ENCODE results near the gene ABLIM1. TPM values are rescaled to one million over a fixed set of nuclear protein-coding genes. Genes with fewer than 3 reads are reported as not detected.

Gene ABLIM1
- total and polyA plus RNA-seq, 2 donors (not counting 1 experiment from before 2014, with no cell fraction given) = 5.3 to 13.6 TPM

- Histone ChIP-seq H3K79me2 (ENCODE audit: control insufficient read depth, insufficient read depth, low read length) (no peaks in the 10 kb centered on the region), H3K9ac (ENCODE audit: insufficient read depth, low read length) (no peak overlapping the region), H3K27ac (ENCODE audit: insufficient read depth, low read length) (no peak overlapping the region), H3K9me3 (ENCODE audit: control insufficient read depth, insufficient read depth, low read depth, low read length) (no peaks in the 10 kb centered on the region), H3K4me3 (replicated peaks in 1 of 4; ENCODE audit: control extremely low read depth in 1 of 4, insufficient read depth in 1 of 4, low read depth in 3 of 4, low read length in 4 of 4) (no peak overlapping the region), H3K36me3 (ENCODE audit: control insufficient read depth, insufficient read depth, low read length) (no peaks in the 10 kb centered on the region), H2AFZ (ENCODE audit: low read length) (no peak overlapping the region), H4K20me1 (ENCODE audit: control insufficient read depth, extremely low read depth, insufficient read depth, low read length) (no peaks in the 10 kb centered on the region), H3K27me3 (ENCODE audit: control insufficient read depth, insufficient read depth, low read length) (peaks cover 20% of the 10 kb centered on the region), H3K4me2 (ENCODE audit: extremely low read depth, insufficient read depth, low read length) (no peak overlapping the region), H3K4me1 (ENCODE audit: control insufficient read depth, extremely low read depth, insufficient read depth, low read length) (peaks cover 7% of the 10 kb centered on the region)
- DNase-seq (ENCODE audit: low read depth in 2 of 2) = no peak
- TF ChIP-seq EZH2 (IDR thresholded peaks at IDR 0.05; ENCODE audit: low read length, missing control alignments) (no peak), CTCF (conservative IDR thresholded peaks at IDR 0.05 in 1 of 2, IDR thresholded peaks at IDR 0.05 in 1 of 2; ENCODE audit: low read depth in 1 of 2, low read length in 2 of 2) (no peak)
Observed at GRCh38 chr10:114406455-114406854, 251.6 kb downstream of the ABLIM1 start.

DNA sequence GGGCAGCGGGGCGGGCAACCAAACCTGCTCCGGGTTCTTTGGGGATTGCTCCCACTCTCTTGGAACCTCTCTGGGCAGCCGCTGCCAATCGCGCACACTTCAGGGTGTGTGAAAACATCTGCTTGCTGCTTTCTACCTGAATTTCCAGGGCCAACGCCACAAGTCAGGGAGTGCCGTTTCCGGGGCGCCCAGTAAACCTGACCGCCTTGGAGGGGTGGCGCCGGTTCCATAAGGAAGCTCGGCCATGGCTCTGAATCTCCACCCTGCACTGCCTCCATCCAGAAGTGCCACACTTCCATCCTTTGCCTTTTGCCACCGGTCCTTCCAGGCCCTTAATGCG lies 253.1 kb downstream of the ABLIM1 start:
- Histone ChIP-seq H3K4me3 (replicated peaks in 1 of 4; ENCODE audit: control extremely low read depth in 1 of 4, insufficient read depth in 1 of 4, low read depth in 3 of 4, low read length in 4 of 4) (no peak overlapping the region), H3K27ac (ENCODE audit: insufficient read depth, low read length) (no peak overlapping the region), H3K4me1 (ENCODE audit: control insufficient read depth, extremely low read depth, insufficient read depth, low read length) (peaks cover 17% of the 10 kb centered on the region), H3K9ac (ENCODE audit: insufficient read depth, low read length) (no peak overlapping the region), H3K9me3 (ENCODE audit: control insufficient read depth, insufficient read depth, low read depth, low read length) (no peaks in the 10 kb centered on the region), H2AFZ (ENCODE audit: low read length) (no peak overlapping the region), H3K27me3 (ENCODE audit: control insufficient read depth, insufficient read depth, low read length) (peaks cover 20% of the 10 kb centered on the region), H3K4me2 (ENCODE audit: extremely low read depth, insufficient read depth, low read length) (no peak overlapping the region), H4K20me1 (ENCODE audit: control insufficient read depth, extremely low read depth, insufficient read depth, low read length) (no peaks in the 10 kb centered on the region), H3K79me2 (ENCODE audit: control insufficient read depth, insufficient read depth, low read length) (no peaks in the 10 kb centered on the region), H3K36me3 (ENCODE audit: control insufficient read depth, insufficient read depth, low read length) (no peaks in the 10 kb centered on the region)
- DNase-seq (ENCODE audit: low read depth in 2 of 2) = no peak
- TF ChIP-seq EZH2 (IDR thresholded peaks at IDR 0.05; ENCODE audit: low read length, missing control alignments) (no peak), CTCF (conservative IDR thresholded peaks at IDR 0.05 in 1 of 2, IDR thresholded peaks at IDR 0.05 in 1 of 2; ENCODE audit: low read depth in 1 of 2, low read length in 2 of 2) (no peak)

DNA sequence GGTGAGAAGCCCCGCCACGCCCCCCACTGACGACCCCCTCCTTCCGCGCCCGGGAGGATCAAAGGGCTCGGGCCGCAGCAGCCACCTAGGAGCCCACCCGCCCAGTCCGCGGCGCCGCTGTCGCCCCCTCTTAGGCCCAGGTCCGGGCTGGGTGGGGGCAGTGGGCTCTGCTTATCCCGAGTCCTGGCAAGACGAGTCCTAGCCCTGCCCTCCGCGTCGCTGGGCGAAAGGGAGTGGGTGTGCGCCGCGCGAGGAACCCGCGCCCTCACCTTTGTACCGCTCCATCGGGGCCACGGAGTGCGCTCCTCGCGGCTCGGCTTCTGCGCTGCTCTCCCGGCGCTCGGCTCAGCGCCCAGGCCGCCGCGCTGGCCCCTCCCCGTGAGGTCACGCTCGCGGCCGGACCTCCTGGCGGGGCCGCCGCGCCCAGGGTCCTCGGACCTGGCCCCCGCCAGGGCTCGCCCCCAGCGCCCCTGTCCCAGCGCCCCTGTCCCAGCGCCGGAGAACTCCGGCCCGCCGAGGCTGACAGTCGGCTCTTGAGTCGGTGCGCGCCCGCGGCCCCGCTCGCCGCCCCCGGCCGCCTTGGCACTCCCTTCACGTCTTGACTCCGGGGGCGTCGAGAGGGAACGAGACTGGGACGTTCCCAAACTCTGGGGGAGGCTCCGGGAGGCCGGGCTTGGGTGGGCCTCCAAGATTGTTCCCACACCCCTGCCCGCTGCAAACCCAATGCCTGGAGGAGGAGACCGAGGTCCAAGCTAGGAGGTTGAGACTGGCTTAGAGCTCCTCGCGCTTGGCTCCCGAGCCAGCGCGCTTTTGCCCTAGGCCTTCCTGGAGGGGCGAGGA lies 253.7 kb downstream of the ABLIM1 start, which contains the start of gene AFAP1L2:
TSS of gene AFAP1L2 (minus strand) at position 332 of the 840 bp plus-strand sequence. CDS start at position 285, 47 bp downstream.
- Histone ChIP-seq H3K27me3 (ENCODE audit: control insufficient read depth, insufficient read depth, low read length) (peaks cover 20% of the 10 kb centered on the region), H3K4me2 (ENCODE audit: extremely low read depth, insufficient read depth, low read length) (peak within 1 kb of the TSS; percentile 45), H3K4me3 (replicated peaks in 1 of 4; ENCODE audit: control extremely low read depth in 1 of 4, insufficient read depth in 1 of 4, low read depth in 3 of 4, low read length in 4 of 4) (peak within 1 kb of the TSS; percentile 19 to 54 (median 36)), H3K79me2 (ENCODE audit: control insufficient read depth, insufficient read depth, low read length) (no peaks in the 10 kb centered on the region), H2AFZ (ENCODE audit: low read length) (no peak within 1 kb of the TSS), H3K36me3 (ENCODE audit: control insufficient read depth, insufficient read depth, low read length) (no peaks in the 10 kb centered on the region), H3K9me3 (ENCODE audit: control insufficient read depth, insufficient read depth, low read depth, low read length) (no peaks in the 10 kb centered on the region), H3K4me1 (ENCODE audit: control insufficient read depth, extremely low read depth, insufficient read depth, low read length) (peaks cover 20% of the 10 kb centered on the region), H4K20me1 (ENCODE audit: control insufficient read depth, extremely low read depth, insufficient read depth, low read length) (no peaks in the 10 kb centered on the region), H3K27ac (ENCODE audit: insufficient read depth, low read length) (no peak within 1 kb of the TSS), H3K9ac (ENCODE audit: insufficient read depth, low read length) (peak within 1 kb of the TSS; percentile 54)
- TF ChIP-seq EZH2 (IDR thresholded peaks at IDR 0.05; ENCODE audit: low read length, missing control alignments) (no peak), CTCF (conservative IDR thresholded peaks at IDR 0.05 in 1 of 2, IDR thresholded peaks at IDR 0.05 in 1 of 2; ENCODE audit: low read depth in 1 of 2, low read length in 2 of 2) (no peak)
- peak in 1 of 2 donors; percentile 32 for DNase-seq (ENCODE audit: low read depth in 2 of 2)

Data from fibroblast of lung (primary cell).